Measurements from ENCODE around the gene ZNF609. TPM values are rescaled to one million over a fixed set of nuclear protein-coding genes. Genes with fewer than 3 reads are reported as not detected.
A peak's percentile ranks its signal among the peaks of the same experiment; 100 is the strongest.

ZNF609 gene
- total RNA-seq, 1 experiment from 2014 or later = 35.0 TPM

GRCh38 chr15:64686130-64686735, 225.9 kb downstream of the ZNF609 start:
- Histone ChIP-seq H3K9me3 (ENCODE audit: low read depth, low read length, poor library complexity, severe bottlenecking) (no peaks in the 10 kb centered on the region), H3K4me3 (ENCODE audit: low read depth, low read length, poor library complexity, severe bottlenecking) (no peak overlapping the region), H3K36me3 (ENCODE audit: insufficient read depth, low read length, poor library complexity, severe bottlenecking) (peaks cover 79% of the 10 kb centered on the region), H3K4me1 (ENCODE audit: insufficient read depth, low read length, poor library complexity, severe bottlenecking) (no peaks in the 10 kb centered on the region), H3K27me3 (replicated peaks; ENCODE audit: insufficient read depth, low read depth, low read length, poor library complexity) (no peaks in the 10 kb centered on the region), H3K27ac (ENCODE audit: low read depth, low read length, poor library complexity, severe bottlenecking) (no peak overlapping the region)
- intact Hi-C loops (cut with micrococcal nuclease; ENCODE audit: unreplicated experiment) = loop anchor here (1.0 to 10.0 kb wide), 2 partner anchors 42 to 471 kb away; no protein-coding TSS in a partner anchor
- POLR2A ChIA-PET (ENCODE audit: low non-redundant PET) = no interaction called here
- no peak for TF ChIP-seq EZH2 (IDR thresholded peaks at IDR 0.05; ENCODE audit: borderline replicate concordance, low read depth, low read length, poor library complexity, severe bottlenecking)
- TF ChIP-seq, protein P1, sequence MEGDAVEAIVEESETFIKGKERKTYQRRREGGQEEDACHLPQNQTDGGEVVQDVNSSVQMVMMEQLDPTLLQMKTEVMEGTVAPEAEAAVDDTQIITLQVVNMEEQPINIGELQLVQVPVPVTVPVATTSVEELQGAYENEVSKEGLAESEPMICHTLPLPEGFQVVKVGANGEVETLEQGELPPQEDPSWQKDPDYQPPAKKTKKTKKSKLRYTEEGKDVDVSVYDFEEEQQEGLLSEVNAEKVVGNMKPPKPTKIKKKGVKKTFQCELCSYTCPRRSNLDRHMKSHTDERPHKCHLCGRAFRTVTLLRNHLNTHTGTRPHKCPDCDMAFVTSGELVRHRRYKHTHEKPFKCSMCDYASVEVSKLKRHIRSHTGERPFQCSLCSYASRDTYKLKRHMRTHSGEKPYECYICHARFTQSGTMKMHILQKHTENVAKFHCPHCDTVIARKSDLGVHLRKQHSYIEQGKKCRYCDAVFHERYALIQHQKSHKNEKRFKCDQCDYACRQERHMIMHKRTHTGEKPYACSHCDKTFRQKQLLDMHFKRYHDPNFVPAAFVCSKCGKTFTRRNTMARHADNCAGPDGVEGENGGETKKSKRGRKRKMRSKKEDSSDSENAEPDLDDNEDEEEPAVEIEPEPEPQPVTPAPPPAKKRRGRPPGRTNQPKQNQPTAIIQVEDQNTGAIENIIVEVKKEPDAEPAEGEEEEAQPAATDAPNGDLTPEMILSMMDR (conservative IDR thresholded peaks at IDR 0.05; ENCODE audit: low read depth, low read length) = peak; percentile 81
- no TSS peak for BruUV-seq (replicated peaks)
- DNase-seq (ENCODE audit: low spot score) = peak; percentile 66
- CTCF ChIA-PET = interaction anchor here (1.5 to 2.1 kb wide), 2 partner anchors 14 to 42 kb away, joined by 4 to 19 read pairs; no protein-coding TSS in a partner anchor

- intact Hi-C loops (cut with micrococcal nuclease; ENCODE audit: unreplicated experiment) = loop anchor here (10.0 kb wide), 1 partner anchor 472 kb away; no protein-coding TSS in a partner anchor
- POLR2A ChIA-PET (ENCODE audit: low non-redundant PET) = no interaction called here
Observed at GRCh38 chr15:64687172-64687571, 226.8 kb downstream of the ZNF609 start.

GRCh38 chr15:64687688-64688087, 227.3 kb downstream of the ZNF609 start:
- Histone ChIP-seq H3K36me3 (ENCODE audit: insufficient read depth, low read length, poor library complexity, severe bottlenecking) (peaks cover 68% of the 10 kb centered on the region), H3K4me3 (ENCODE audit: low read depth, low read length, poor library complexity, severe bottlenecking) (no peak overlapping the region), H3K4me1 (ENCODE audit: insufficient read depth, low read length, poor library complexity, severe bottlenecking) (no peaks in the 10 kb centered on the region), H3K27ac (ENCODE audit: low read depth, low read length, poor library complexity, severe bottlenecking) (no peak overlapping the region), H3K27me3 (replicated peaks; ENCODE audit: insufficient read depth, low read depth, low read length, poor library complexity) (no peaks in the 10 kb centered on the region), H3K9me3 (ENCODE audit: low read depth, low read length, poor library complexity, severe bottlenecking) (no peaks in the 10 kb centered on the region)
- CTCF ChIA-PET = interaction anchor here (1.5 to 2.1 kb wide), 2 partner anchors 13 to 40 kb away, joined by 4 to 19 read pairs; no protein-coding TSS in a partner anchor
- BruUV-seq (replicated peaks) = TSS peak; percentile 86
- no peak for DNase-seq (ENCODE audit: low spot score)
- intact Hi-C loops (cut with micrococcal nuclease; ENCODE audit: unreplicated experiment) = loop anchor here (10.0 kb wide), 1 partner anchor 473 kb away; no protein-coding TSS in a partner anchor
- POLR2A ChIA-PET (ENCODE audit: low non-redundant PET) = no interaction called here
- TF ChIP-seq EZH2 (IDR thresholded peaks at IDR 0.05; ENCODE audit: borderline replicate concordance, low read depth, low read length, poor library complexity, severe bottlenecking) = no peak
- TF ChIP-seq, protein P1 (conservative IDR thresholded peaks at IDR 0.05; ENCODE audit: low read depth, low read length) = no peak

More at GRCh38 chr15:64687172-64687571, 226.8 kb downstream of the ZNF609 start:
- no peaks in the 10 kb centered on the region for H3K4me1 ChIP-seq (ENCODE audit: insufficient read depth, low read length, poor library complexity, severe bottlenecking)
- CTCF ChIA-PET = interaction anchor here (1.5 to 2.1 kb wide), 2 partner anchors 13 to 41 kb away, joined by 4 to 19 read pairs; no protein-coding TSS in a partner anchor
- TF ChIP-seq EZH2 (IDR thresholded peaks at IDR 0.05; ENCODE audit: borderline replicate concordance, low read depth, low read length, poor library complexity, severe bottlenecking) = no peak
- TF ChIP-seq, protein P1 (conservative IDR thresholded peaks at IDR 0.05; ENCODE audit: low read depth, low read length) = no peak
- H3K9me3 ChIP-seq (ENCODE audit: low read depth, low read length, poor library complexity, severe bottlenecking) = no peaks in the 10 kb centered on the region
- no peak overlapping the region for H3K4me3 ChIP-seq (ENCODE audit: low read depth, low read length, poor library complexity, severe bottlenecking)
- H3K27me3 ChIP-seq (replicated peaks; ENCODE audit: insufficient read depth, low read depth, low read length, poor library complexity) = no peaks in the 10 kb centered on the region
- BruUV-seq (replicated peaks) = no TSS peak
- peaks cover 72% of the 10 kb centered on the region for H3K36me3 ChIP-seq (ENCODE audit: insufficient read depth, low read length, poor library complexity, severe bottlenecking)
- H3K27ac ChIP-seq (ENCODE audit: low read depth, low read length, poor library complexity, severe bottlenecking) = no peak overlapping the region
- no peak for DNase-seq (ENCODE audit: low spot score)

Measured in A673 (cell line).